ENCODE results near the gene DCAF12.
"Not testable (repeated sequence)": the region's sequence is repeated elsewhere in the genome, so short reads cannot be mapped to it uniquely, and the experiment has no call there.

Gene DCAF12

GRCh38 chr9:34048727-34049629 lies 77.5 kb downstream of the DCAF12 start, which contains the start of gene UBAP2:
UBAP2 (minus strand) TSS chr9:34048887; CDS start chr9:34017148, 31,739 bp downstream.
- H3K4me3 ChIP-seq (ENCODE audit: low read length): peak within 1 kb of the TSS; percentile 94
- TF ChIP-seq, protein P1, sequence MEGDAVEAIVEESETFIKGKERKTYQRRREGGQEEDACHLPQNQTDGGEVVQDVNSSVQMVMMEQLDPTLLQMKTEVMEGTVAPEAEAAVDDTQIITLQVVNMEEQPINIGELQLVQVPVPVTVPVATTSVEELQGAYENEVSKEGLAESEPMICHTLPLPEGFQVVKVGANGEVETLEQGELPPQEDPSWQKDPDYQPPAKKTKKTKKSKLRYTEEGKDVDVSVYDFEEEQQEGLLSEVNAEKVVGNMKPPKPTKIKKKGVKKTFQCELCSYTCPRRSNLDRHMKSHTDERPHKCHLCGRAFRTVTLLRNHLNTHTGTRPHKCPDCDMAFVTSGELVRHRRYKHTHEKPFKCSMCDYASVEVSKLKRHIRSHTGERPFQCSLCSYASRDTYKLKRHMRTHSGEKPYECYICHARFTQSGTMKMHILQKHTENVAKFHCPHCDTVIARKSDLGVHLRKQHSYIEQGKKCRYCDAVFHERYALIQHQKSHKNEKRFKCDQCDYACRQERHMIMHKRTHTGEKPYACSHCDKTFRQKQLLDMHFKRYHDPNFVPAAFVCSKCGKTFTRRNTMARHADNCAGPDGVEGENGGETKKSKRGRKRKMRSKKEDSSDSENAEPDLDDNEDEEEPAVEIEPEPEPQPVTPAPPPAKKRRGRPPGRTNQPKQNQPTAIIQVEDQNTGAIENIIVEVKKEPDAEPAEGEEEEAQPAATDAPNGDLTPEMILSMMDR (conservative IDR thresholded peaks at IDR 0.05; ENCODE audit: low read length): no peak
- peak; percentile 96 for DNase-seq (ENCODE audit: low read depth)

- TF ChIP-seq, protein P1 (conservative IDR thresholded peaks at IDR 0.05; ENCODE audit: low read length): no peak
- DNase-seq (ENCODE audit: low read depth): no peak
- H3K4me3 ChIP-seq (ENCODE audit: low read length): peak overlapping the region; percentile 94
These were observed 78.4 kb downstream of the DCAF12 start for GRCh38 chr9:34047864-34048726.

DNA sequence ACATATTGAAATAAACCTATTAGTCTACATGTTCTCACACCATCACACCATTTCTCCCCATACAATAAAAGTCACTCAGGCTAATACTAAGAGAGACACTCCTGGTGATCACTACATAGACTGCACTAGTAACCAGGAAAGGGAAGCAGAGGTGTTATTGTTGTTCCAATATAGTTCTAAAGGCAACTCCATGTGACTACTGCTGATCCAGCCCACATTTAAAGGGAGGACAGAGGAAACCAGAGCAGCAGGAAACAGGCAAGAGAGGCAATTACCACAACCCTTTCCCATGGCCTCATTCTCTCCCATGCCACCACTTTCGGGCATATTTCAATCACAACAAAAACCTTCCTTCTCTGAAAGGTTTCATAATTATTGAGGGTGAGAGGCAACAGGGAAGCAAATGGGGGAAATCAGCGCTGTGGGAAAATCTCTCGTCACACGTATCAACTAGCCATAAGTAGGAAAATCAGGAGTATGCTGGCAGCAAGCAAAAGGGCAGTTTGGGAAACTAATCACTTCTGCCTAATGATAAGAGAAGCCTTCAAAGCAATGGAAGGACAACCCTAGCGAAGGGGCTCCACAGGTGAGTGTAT lies 79.6 kb downstream of the DCAF12 start:
- TF ChIP-seq, protein P1 (conservative IDR thresholded peaks at IDR 0.05; ENCODE audit: low read length): no peak
- peak overlapping the region; percentile 94 for H3K4me3 ChIP-seq (ENCODE audit: low read length)

GRCh38 chr9:34045903-34046302 lies 80.6 kb downstream of the DCAF12 start:
- H3K4me3 ChIP-seq (ENCODE audit: low read length): no peak overlapping the region
- TF ChIP-seq, protein P1 (conservative IDR thresholded peaks at IDR 0.05; ENCODE audit: low read length): no peak

More for the DNA sequence above, 79.6 kb downstream of the DCAF12 start:
- DNase-seq (ENCODE audit: low read depth): no peak

DNA sequence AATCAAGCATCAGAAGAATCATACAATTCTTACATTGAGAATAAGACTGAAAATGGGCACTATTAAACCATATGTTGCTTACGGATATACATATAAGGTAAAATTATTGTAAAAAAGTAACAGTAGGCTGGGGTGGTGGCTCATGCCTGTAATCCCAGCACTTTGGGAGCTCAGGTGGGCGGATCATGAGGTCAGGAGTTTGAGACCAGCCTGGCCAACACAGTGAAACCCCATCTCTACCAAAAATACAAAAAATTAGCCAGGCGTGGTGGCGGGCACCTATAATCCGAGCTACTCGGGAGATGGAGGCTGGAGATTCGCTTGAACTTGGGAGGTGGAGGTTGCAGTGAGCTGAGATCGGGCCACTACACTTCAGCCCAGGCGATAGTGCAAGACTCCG lies 84.4 kb downstream of the DCAF12 start:
- not testable (repeated sequence) for DNase-seq (ENCODE audit: low read depth); H3K4me3 ChIP-seq (ENCODE audit: low read length)

More at GRCh38 chr9:34045903-34046302, 80.6 kb downstream of the DCAF12 start:
- DNase-seq (ENCODE audit: low read depth): no peak

DNA sequence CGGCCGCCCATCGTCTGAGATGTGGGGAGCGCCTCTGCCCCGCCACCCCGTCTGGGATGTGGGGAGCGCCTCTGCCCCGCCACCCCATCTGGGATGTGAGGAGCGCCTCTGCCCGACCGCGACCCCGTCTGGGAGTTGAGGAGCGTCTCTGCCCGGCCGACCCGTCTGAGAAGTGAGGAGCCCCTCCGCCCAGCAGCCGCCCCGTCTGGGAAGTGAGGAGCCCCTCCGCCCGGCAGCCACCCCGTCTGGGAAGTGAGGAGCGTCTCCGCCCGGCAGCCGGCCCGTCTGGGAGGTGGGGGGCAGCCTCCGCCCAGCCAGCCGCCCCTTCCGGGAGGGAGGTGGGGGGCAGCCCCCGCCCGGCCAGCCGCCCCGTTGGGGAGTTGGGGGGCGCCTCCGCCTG lies 87.6 kb downstream of the DCAF12 start:
- H3K4me3 ChIP-seq (ENCODE audit: low read length); DNase-seq (ENCODE audit: low read depth): not testable (repeated sequence)

GRCh38 chr9:34037626-34038025 lies 88.9 kb downstream of the DCAF12 start:
- DNase-seq (ENCODE audit: low read depth): no peak
- TF ChIP-seq, protein P1 (conservative IDR thresholded peaks at IDR 0.05; ENCODE audit: low read length): no peak
- no peak overlapping the region for H3K4me3 ChIP-seq (ENCODE audit: low read length)
